Upper lobe of right lung (tissue), 1 donor: ENCODE data around the gene SLC9A3. TPM values are rescaled to one million over a fixed set of nuclear protein-coding genes. Genes with fewer than 3 reads are reported as not detected.

Experiments used
- ATAC-seq: fragments of 200-7000 bp; cut with Tn5 transposase; one replicate; pipeline ENCODE4 v1.9.1; 2020; ENCODE audit warnings: mild to moderate bottlenecking, moderate library complexity
- DNase-seq: peaks from one replicate; pipeline ENCODE4 v3.0.0-alpha.2; 2020
- H3K27ac ChIP-seq: fragments of 200-600 bp; one replicate; pipeline ENCODE4 v1.8.0; 2022
- H3K27me3 ChIP-seq: fragments of 200-600 bp; one replicate; pipeline ENCODE4 v1.8.0; 2022; ENCODE audit warnings: mild to moderate bottlenecking
- H3K36me3 ChIP-seq: fragments of 200-600 bp; one replicate; pipeline ENCODE4 v1.8.0; 2022
- H3K4me1 ChIP-seq: fragments of 200-600 bp; one replicate; pipeline ENCODE4 v1.8.0; 2022
- H3K4me3 ChIP-seq: fragments of 200-600 bp; one replicate; pipeline ENCODE4 v1.8.0; 2022; ENCODE audit warnings: mild to moderate bottlenecking
- H3K9me3 ChIP-seq: fragments of 200-600 bp; one replicate; pipeline ENCODE4 v1.8.0; 2022
- intact Hi-C: fragments of 100-400 bp; cut with DNase I; formaldehyde crosslinking; loops from one replicate; pipeline ENCODE4 v1.11.0; 2022
- total RNA-seq: library from RNA; stranded (reverse); fragmentation: NEBNext Ultra II Directional; extraction: Animal tissue kit (Norgen Biotek cat#: 25700); gene quantifications from one replicate; pipeline ENCODE4 v1.2.1, GENCODE V29; 2021
- TF ChIP-seq, protein P1 (sequence below): fragments of 200-600 bp; IDR thresholded peaks from one replicate; pipeline ENCODE4 v1.8.0; 2022; ENCODE audit warnings: antibody characterized with exemption
- donor health status: DM: no; HTN: yes; CAD: no; lungs with severe emphysema.

The SLC9A3 gene
- total RNA-seq, 1 donor from 2014 or later = 1.0 TPM

- ATAC-seq (no peak), DNase-seq (peak; percentile 52)
- Histone ChIP-seq H3K4me1 (peaks cover 6% of the 10 kb centered on the region), H3K27ac (no peak overlapping the region), H3K36me3 (peaks cover 53% of the 10 kb centered on the region), H3K27me3 (no peaks in the 10 kb centered on the region), H3K4me3 (no peak overlapping the region), H3K9me3 (no peaks in the 10 kb centered on the region)
- intact Hi-C loops = no loop called here
- TF ChIP-seq, protein P1, sequence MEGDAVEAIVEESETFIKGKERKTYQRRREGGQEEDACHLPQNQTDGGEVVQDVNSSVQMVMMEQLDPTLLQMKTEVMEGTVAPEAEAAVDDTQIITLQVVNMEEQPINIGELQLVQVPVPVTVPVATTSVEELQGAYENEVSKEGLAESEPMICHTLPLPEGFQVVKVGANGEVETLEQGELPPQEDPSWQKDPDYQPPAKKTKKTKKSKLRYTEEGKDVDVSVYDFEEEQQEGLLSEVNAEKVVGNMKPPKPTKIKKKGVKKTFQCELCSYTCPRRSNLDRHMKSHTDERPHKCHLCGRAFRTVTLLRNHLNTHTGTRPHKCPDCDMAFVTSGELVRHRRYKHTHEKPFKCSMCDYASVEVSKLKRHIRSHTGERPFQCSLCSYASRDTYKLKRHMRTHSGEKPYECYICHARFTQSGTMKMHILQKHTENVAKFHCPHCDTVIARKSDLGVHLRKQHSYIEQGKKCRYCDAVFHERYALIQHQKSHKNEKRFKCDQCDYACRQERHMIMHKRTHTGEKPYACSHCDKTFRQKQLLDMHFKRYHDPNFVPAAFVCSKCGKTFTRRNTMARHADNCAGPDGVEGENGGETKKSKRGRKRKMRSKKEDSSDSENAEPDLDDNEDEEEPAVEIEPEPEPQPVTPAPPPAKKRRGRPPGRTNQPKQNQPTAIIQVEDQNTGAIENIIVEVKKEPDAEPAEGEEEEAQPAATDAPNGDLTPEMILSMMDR = no peak
Observed at GRCh38 chr5:466661-467310, 57.5 kb downstream of the SLC9A3 start.

- Histone ChIP-seq H3K4me3 (no peak overlapping the region), H3K4me1 (no peaks in the 10 kb centered on the region), H3K27me3 (no peaks in the 10 kb centered on the region), H3K36me3 (peaks cover 60% of the 10 kb centered on the region), H3K27ac (no peak overlapping the region), H3K9me3 (no peaks in the 10 kb centered on the region)
- intact Hi-C loops = no loop called here
- TF ChIP-seq, protein P1 = no peak
- DNase-seq = peak; percentile 51
- peak; percentile 4 for ATAC-seq
Observed at GRCh38 chr5:465591-466403, 58.5 kb downstream of the SLC9A3 start.

GRCh38 chr5:464843-465590 is 59.2 kb downstream of the SLC9A3 start:
- TF ChIP-seq, protein P1 = no peak
- H3K9me3 ChIP-seq = no peaks in the 10 kb centered on the region
- H3K36me3 ChIP-seq = peaks cover 66% of the 10 kb centered on the region
- no peak overlapping the region for H3K27ac ChIP-seq
- intact Hi-C loops = no loop called here
- H3K27me3 ChIP-seq = no peaks in the 10 kb centered on the region
- no peaks in the 10 kb centered on the region for H3K4me1 ChIP-seq
- peak; percentile 8 for ATAC-seq
- no peak overlapping the region for H3K4me3 ChIP-seq
- peak; percentile 65 for DNase-seq

DNA sequence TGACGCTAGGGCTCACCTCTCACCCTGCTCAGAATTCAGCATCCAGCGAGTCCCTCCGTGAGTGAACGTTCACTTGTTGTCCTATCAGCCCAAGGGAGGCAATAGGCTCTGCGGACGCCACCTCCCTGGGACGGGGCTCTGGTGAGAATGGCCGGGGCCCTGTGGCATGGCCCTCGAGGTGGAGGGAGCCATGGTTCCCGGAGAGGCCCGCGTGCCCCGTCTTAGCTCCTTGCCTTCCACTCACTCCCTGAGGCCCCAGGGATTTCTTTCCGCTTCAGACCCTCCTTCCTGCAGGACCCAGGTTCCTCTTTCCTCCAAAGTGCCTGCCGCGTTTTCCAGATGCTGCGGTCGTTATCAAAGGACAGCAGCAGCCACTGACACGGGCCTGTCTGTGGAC is 59.8 kb downstream of the SLC9A3 start:
- no peak overlapping the region for H3K27ac ChIP-seq
- H3K9me3 ChIP-seq = no peaks in the 10 kb centered on the region
- peak; percentile 54 for DNase-seq
- TF ChIP-seq, protein P1 = no peak
- no peak for ATAC-seq
- H3K36me3 ChIP-seq = peaks cover 72% of the 10 kb centered on the region
- H3K4me3 ChIP-seq = no peak overlapping the region
- no peaks in the 10 kb centered on the region for H3K4me1 ChIP-seq
- intact Hi-C loops = no loop called here
- H3K27me3 ChIP-seq = no peaks in the 10 kb centered on the region

GRCh38 chr5:463952-464351 is 60.3 kb downstream of the SLC9A3 start:
- Histone ChIP-seq H3K9me3 (no peaks in the 10 kb centered on the region), H3K27ac (no peak overlapping the region), H3K27me3 (no peaks in the 10 kb centered on the region), H3K4me1 (no peaks in the 10 kb centered on the region), H3K4me3 (no peak overlapping the region), H3K36me3 (peaks cover 77% of the 10 kb centered on the region)
- TF ChIP-seq, protein P1 = no peak
- DNase-seq (peak; percentile 79), ATAC-seq (peak; percentile 65)
- intact Hi-C loops = no loop called here
